Measurements from ENCODE around the gene PDE8B.

PDE8B gene

GRCh38 chr5:77192441-77193050, 17.9 kb upstream of the PDE8B start:
- DNase-seq, result no peak

- DNase-seq, result no peak
Observed at GRCh38 chr5:77194762-77195161, 15.7 kb upstream of the PDE8B start.

GRCh38 chr5:77197840-77198554, 12.5 kb upstream of the PDE8B start:
- DNase-seq, result no peak

- DNase-seq, result no peak
Observed at GRCh38 chr5:77200663-77201062, 9.8 kb upstream of the PDE8B start.

- no peak for DNase-seq
Observed at GRCh38 chr5:77202145-77202544, 8.3 kb upstream of the PDE8B start.

- no peak for DNase-seq
Observed at GRCh38 chr5:77204967-77205366, 5.5 kb upstream of the PDE8B start.

GRCh38 chr5:77208507-77209163, 1.8 kb upstream of the PDE8B start:
- DNase-seq, result no peak

GRCh38 chr5:77209495-77210090, 887 bp upstream of the PDE8B start:
- no peak for DNase-seq

GRCh38 chr5:77210964-77211690, 647 bp downstream of the PDE8B start:
- DNase-seq, result no peak

GRCh38 chr5:77211691-77212047, 1.2 kb downstream of the PDE8B start:
- no peak for DNase-seq

- DNase-seq, result no peak
Observed at GRCh38 chr5:77213601-77214000, 3.1 kb downstream of the PDE8B start.

GRCh38 chr5:77214151-77214550, 3.7 kb downstream of the PDE8B start:
- no peak for DNase-seq

- no peak for DNase-seq
Observed at GRCh38 chr5:77218263-77218662, 7.8 kb downstream of the PDE8B start.

GRCh38 chr5:77221115-77221514, 10.6 kb downstream of the PDE8B start:
- no peak for DNase-seq

- DNase-seq, result no peak
Observed at GRCh38 chr5:77222722-77223121, 12.2 kb downstream of the PDE8B start.

- no peak for DNase-seq
Observed at GRCh38 chr5:77223653-77224052, 13.2 kb downstream of the PDE8B start.

- DNase-seq, result no peak
Observed at GRCh38 chr5:77224672-77225355, 14.3 kb downstream of the PDE8B start.

- DNase-seq, result no peak
Observed at GRCh38 chr5:77225531-77225930, 15.1 kb downstream of the PDE8B start.

- DNase-seq, result no peak
Observed at GRCh38 chr5:77229887-77230286, 19.4 kb downstream of the PDE8B start.

GRCh38 chr5:77230727-77231470, 20.4 kb downstream of the PDE8B start:
- no peak for DNase-seq

GRCh38 chr5:77231471-77232138, 21.1 kb downstream of the PDE8B start:
- DNase-seq, result no peak
